ENCODE measurements around the gene RAP2C. TPM values are rescaled to one million over a fixed set of nuclear protein-coding genes. Genes with fewer than 3 reads are reported as not detected.

The RAP2C gene
- 43.8 and 49.8 TPM in 2 replicates for total RNA-seq

DNA sequence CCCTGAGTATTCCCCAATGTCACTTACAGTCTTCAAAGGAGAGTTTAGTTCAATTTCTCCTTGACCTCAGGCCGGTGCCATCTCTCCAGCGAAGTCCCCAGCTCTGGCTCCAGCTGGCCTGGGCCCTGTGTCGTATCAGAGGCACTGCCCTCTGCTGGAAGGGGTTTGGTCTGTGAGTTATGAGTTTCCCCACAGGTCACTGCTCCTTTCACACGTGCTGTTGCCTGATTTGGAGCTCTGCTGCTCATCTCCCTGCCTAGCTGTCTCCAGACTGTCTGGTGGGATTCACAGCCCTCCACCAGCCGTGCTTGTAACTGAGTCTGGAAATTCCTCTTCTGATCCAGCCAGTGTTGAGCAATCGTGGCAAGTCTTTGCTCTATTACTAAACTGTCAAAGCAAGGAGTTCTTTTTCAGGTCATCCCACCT, at the start of gene RAP2C:
TSS of gene RAP2C (minus strand) at position 105 of the 426 bp plus-strand sequence. CDS start 2,179 bp downstream, outside the sequence.
- POLR2A ChIA-PET: interaction anchor here (0.5 to 3.4 kb wide), 8 partner anchors 32 to 406 kb away, joined by 3 to 24 read pairs (median 4); partner anchors contain the start of genes MBNL3 and STK26
- CTCF ChIA-PET: interaction anchor here (0.5 to 3.7 kb wide), 14 partner anchors 10 to 412 kb away, joined by 3 to 39 read pairs (median 4); no protein-coding TSS in a partner anchor
- H3K36me3 Mint-ChIP-seq (ENCODE audit: low read depth): peaks cover 18% of the 10 kb centered on the region

GRCh38 chrX:132267392-132267791, 48.1 kb upstream of the RAP2C start:
- no peaks in the 10 kb centered on the region for H3K27me3 Mint-ChIP-seq
- H3K4me3 Mint-ChIP-seq: no peak overlapping the region
- no peak overlapping the region for H3K27ac Mint-ChIP-seq
- CTCF ChIA-PET: no interaction called here
- TF ChIP-seq, protein P1, sequence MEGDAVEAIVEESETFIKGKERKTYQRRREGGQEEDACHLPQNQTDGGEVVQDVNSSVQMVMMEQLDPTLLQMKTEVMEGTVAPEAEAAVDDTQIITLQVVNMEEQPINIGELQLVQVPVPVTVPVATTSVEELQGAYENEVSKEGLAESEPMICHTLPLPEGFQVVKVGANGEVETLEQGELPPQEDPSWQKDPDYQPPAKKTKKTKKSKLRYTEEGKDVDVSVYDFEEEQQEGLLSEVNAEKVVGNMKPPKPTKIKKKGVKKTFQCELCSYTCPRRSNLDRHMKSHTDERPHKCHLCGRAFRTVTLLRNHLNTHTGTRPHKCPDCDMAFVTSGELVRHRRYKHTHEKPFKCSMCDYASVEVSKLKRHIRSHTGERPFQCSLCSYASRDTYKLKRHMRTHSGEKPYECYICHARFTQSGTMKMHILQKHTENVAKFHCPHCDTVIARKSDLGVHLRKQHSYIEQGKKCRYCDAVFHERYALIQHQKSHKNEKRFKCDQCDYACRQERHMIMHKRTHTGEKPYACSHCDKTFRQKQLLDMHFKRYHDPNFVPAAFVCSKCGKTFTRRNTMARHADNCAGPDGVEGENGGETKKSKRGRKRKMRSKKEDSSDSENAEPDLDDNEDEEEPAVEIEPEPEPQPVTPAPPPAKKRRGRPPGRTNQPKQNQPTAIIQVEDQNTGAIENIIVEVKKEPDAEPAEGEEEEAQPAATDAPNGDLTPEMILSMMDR (IDR thresholded peaks at IDR 0.05): no peak
- no peak for ATAC-seq (ENCODE audit: low read depth)
- H3K9me3 Mint-ChIP-seq: no peaks in the 10 kb centered on the region
- H3K4me1 Mint-ChIP-seq: no peaks in the 10 kb centered on the region
- H3K36me3 Mint-ChIP-seq (ENCODE audit: low read depth): no peaks in the 10 kb centered on the region
- DNase-seq: no peak
- intact Hi-C loops (cut with micrococcal nuclease): no loop called here
- POLR2A ChIA-PET: no interaction called here

More for the DNA sequence above, at the start of gene RAP2C:
- Mint-ChIP-seq H3K27ac (peak within 1 kb of the TSS; percentile 91), H3K9me3 (no peaks in the 10 kb centered on the region), H3K4me3 (peak within 1 kb of the TSS; percentile 87), H3K27me3 (no peaks in the 10 kb centered on the region), H3K4me1 (peaks cover 28% of the 10 kb centered on the region)
- DNase-seq (peak; percentile 38), ATAC-seq (ENCODE audit: low read depth) (peak; percentile 31)
- TF ChIP-seq, protein P1 (IDR thresholded peaks at IDR 0.05): no peak
- intact Hi-C loops (cut with micrococcal nuclease): loop anchor here (1.0 kb wide), 3 partner anchors 127 to 378 kb away; no protein-coding TSS in a partner anchor

DNA sequence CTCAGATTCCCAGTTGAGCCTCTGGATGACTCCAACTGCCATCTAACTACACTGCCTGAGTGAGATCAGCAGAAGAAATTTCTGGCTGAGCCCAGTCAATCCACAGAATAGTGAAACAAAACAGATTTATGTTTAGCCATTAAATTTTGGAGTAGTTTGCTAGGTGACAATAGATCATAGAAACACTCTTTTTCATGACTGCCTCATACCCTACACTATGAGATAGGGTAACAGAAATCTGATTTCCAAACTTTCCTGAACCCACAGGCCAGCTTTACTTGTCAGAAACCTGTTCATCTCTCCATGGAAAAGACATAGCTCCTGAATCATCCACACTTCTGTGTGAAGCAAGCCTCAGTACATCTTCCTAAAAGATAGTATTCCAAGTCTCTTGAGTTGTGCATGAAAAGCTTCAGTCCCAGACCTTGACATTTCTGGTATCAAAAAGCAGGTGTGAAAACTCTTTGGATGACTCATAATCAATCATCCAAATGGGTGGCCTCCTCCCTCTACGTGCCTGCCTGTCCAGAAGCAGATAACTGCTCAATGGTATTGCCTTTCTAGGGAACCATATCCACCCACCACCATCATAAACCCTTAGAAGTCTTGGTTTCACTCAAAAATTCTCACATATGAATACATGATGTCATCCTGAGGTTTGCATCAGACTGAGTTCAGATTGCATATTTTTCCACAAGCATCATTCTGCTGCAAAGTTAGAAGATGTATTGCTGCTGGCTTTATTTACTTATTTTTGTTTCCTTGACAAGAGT, 47.5 kb upstream of the RAP2C start:
- H3K9me3 Mint-ChIP-seq: no peaks in the 10 kb centered on the region
- H3K4me1 Mint-ChIP-seq: no peaks in the 10 kb centered on the region
- CTCF ChIA-PET: no interaction called here
- H3K4me3 Mint-ChIP-seq: no peak overlapping the region
- ATAC-seq (ENCODE audit: low read depth) (no peak), DNase-seq (no peak)
- no peaks in the 10 kb centered on the region for H3K36me3 Mint-ChIP-seq (ENCODE audit: low read depth)
- no peak overlapping the region for H3K27ac Mint-ChIP-seq
- intact Hi-C loops (cut with micrococcal nuclease): no loop called here
- no peaks in the 10 kb centered on the region for H3K27me3 Mint-ChIP-seq
- POLR2A ChIA-PET: no interaction called here
- TF ChIP-seq, protein P1 (IDR thresholded peaks at IDR 0.05): no peak

DNA sequence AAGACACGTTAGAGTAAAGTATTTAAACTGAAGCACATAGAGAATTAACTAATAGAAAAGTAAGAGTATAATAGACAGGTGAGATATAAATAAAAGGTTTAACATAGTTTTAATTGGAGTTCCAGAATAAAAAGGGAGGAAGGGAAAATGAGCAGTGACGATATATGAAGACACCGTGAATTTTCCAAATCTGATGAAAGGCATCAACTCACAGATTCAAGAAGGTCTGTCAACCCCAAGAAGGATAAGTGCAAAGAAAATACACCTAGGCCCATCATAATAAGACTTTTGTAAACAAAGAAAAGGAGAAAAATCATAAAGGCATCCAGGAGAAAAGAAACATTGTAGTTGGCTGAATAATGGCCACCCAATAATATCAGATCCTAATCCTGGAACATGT, 43.9 kb upstream of the RAP2C start:
- Mint-ChIP-seq H3K27me3 (no peaks in the 10 kb centered on the region), H3K9me3 (no peaks in the 10 kb centered on the region), H3K36me3 (ENCODE audit: low read depth) (no peaks in the 10 kb centered on the region), H3K4me1 (no peaks in the 10 kb centered on the region), H3K4me3 (no peak overlapping the region), H3K27ac (no peak overlapping the region)
- TF ChIP-seq, protein P1 (IDR thresholded peaks at IDR 0.05): no peak
- CTCF ChIA-PET: no interaction called here
- DNase-seq: no peak
- POLR2A ChIA-PET: no interaction called here
- intact Hi-C loops (cut with micrococcal nuclease): no loop called here
- no peak for ATAC-seq (ENCODE audit: low read depth)

DNA sequence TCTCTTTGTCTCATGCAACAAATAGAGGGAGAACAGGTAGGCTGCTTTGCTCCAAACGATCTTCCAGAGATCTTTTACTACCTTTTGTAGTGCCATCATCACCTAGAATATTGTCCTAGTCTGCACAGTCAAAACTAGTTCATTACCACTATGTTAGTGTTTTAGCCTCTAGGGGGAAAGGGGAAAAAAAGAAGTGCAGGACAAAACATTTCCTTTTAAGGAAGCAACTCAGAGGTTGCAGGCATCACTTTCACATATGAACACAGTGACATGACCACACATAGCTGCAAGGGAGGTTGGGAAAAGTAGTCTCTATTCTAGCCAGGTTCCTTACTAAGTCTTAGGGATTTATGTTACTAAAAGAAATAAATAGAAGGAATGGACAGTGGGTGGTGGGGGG, 39.3 kb upstream of the RAP2C start:
- Mint-ChIP-seq H3K9me3 (no peaks in the 10 kb centered on the region), H3K4me1 (no peaks in the 10 kb centered on the region), H3K36me3 (ENCODE audit: low read depth) (no peaks in the 10 kb centered on the region), H3K27ac (no peak overlapping the region), H3K4me3 (no peak overlapping the region), H3K27me3 (no peaks in the 10 kb centered on the region)
- ChIA-PET CTCF (no interaction called here), POLR2A (no interaction called here)
- intact Hi-C loops (cut with micrococcal nuclease): no loop called here
- TF ChIP-seq, protein P1 (IDR thresholded peaks at IDR 0.05): no peak
- ATAC-seq (ENCODE audit: low read depth) (no peak), DNase-seq (no peak)
